H1 (cell line): ENCODE measurements around the gene RBBP6. TPM values are rescaled to one million over a fixed set of nuclear protein-coding genes. Genes with fewer than 3 reads are reported as not detected.

ENCODE experiments used
- BACH1 ChIP-seq: IDR thresholded peaks from 2 replicates; pipeline ENCODE4 v1.6.1; 2012; ENCODE audit warnings: low read length, improper control_type of control experiment
- CBX5 ChIP-seq: fragments of 300-800, 300-1000 bp; sonication (generic); IDR thresholded peaks from 2 replicates; pipeline ENCODE4 v1.7.1; 2016; ENCODE audit warnings: antibody characterized with exemption, low read length, low read depth
- CBX8 ChIP-seq: fragments of 300-800, 300-1000 bp; sonication (generic); IDR thresholded peaks from 2 replicates; pipeline ENCODE4 v1.7.1; 2016; ENCODE audit warnings: low read depth, low read length, borderline replicate concordance
- CHD2 ChIP-seq: IDR thresholded peaks from 2 replicates; pipeline ENCODE4 v1.6.1; 2012; ENCODE audit warnings: low read length, improper control_type of control experiment
- E2F6 ChIP-seq: IDR thresholded peaks from 2 replicates; pipeline ENCODE4 v1.6.1; 2012; ENCODE audit warnings: inconsistent platforms
- EP300 ChIP-seq, 2 experiments: IDR thresholded peaks; 1 replicate in 1 of 2; 2 replicates in 1 of 2; pipeline ENCODE4 v1.6.1; 2011 to 2012; ENCODE audit warnings: low read depth in 2 of 2, low read length in 2 of 2, mild to moderate bottlenecking in 2 of 2, borderline replicate concordance in 1 of 2, inconsistent platforms in 1 of 2, moderate library complexity in 1 of 2
- GABPA ChIP-seq: IDR thresholded peaks from 2 replicates; pipeline ENCODE4 v1.6.1; 2011; ENCODE audit warnings: mild to moderate bottlenecking, low read length, moderate library complexity, borderline replicate concordance; ENCODE audit not compliant: insufficient read depth
- HDAC2 ChIP-seq, 2 experiments: fragments of 300-600 bp in 1 of 2; sonication (generic) in 1 of 2; IDR thresholded peaks; 2 replicates each; pipeline ENCODE4 v1.6.1; 2011 to 2012; ENCODE audit warnings: low read depth in 2 of 2, low read length in 2 of 2, mild to moderate bottlenecking in 2 of 2, moderate library complexity in 2 of 2, borderline replicate concordance in 1 of 2, inconsistent platforms in 1 of 2
- JUND ChIP-seq: IDR thresholded peaks from 2 replicates; pipeline ENCODE4 v1.6.1; 2011; ENCODE audit warnings: mild to moderate bottlenecking, improper control_type of control experiment, low read length
- KDM4A ChIP-seq: IDR thresholded peaks from one replicate; pipeline ENCODE4 v1.7.1; 2012; ENCODE audit warnings: low read depth, mild to moderate bottlenecking, moderate library complexity, low read length, inconsistent platforms; ENCODE audit not compliant: severe bottlenecking
- MAFK ChIP-seq: IDR thresholded peaks from 2 replicates; pipeline ENCODE4 v1.6.1; 2012; ENCODE audit warnings: low read depth, mild to moderate bottlenecking, improper control_type of control experiment, low read length
- NRF1 ChIP-seq: IDR thresholded peaks from 2 replicates; pipeline ENCODE4 v1.6.1; 2011; ENCODE audit warnings: mild to moderate bottlenecking, low read depth, low read length, improper control_type of control experiment
- RFX5 ChIP-seq: IDR thresholded peaks from 2 replicates; pipeline ENCODE4 v1.6.1; 2011; ENCODE audit warnings: low read depth, low read length, improper control_type of control experiment, borderline replicate concordance
- RXRA ChIP-seq: IDR thresholded peaks from 2 replicates; pipeline ENCODE4 v1.6.1; 2011; ENCODE audit warnings: low read depth, mild to moderate bottlenecking, low read length, moderate library complexity; ENCODE audit not compliant: insufficient read depth
- SAP30 ChIP-seq: fragments of 300-600 bp; sonication (generic); IDR thresholded peaks from 2 replicates; pipeline ENCODE4 v1.7.1; 2012; ENCODE audit warnings: low read length, moderate library complexity, mild to moderate bottlenecking, inconsistent platforms; ENCODE audit not compliant: insufficient read depth, insufficient replicate concordance
- SIRT6 ChIP-seq: IDR thresholded peaks from one replicate; pipeline ENCODE4 v1.7.1; 2012; ENCODE audit warnings: low read length, inconsistent platforms
- TBP ChIP-seq: IDR thresholded peaks from 2 replicates; pipeline ENCODE4 v1.6.1; 2011; ENCODE audit warnings: low read depth, low read length, improper control_type of control experiment
- TCF12 ChIP-seq: IDR thresholded peaks from 2 replicates; pipeline ENCODE4 v1.6.1; 2011; ENCODE audit warnings: low read depth, mild to moderate bottlenecking, low read length
- TEAD4 ChIP-seq: IDR thresholded peaks from 2 replicates; pipeline ENCODE4 v1.6.1; 2012; ENCODE audit warnings: low read depth, low read length, inconsistent platforms, mixed read lengths
- USF2 ChIP-seq: IDR thresholded peaks from 2 replicates; pipeline ENCODE4 v1.6.1; 2011; ENCODE audit warnings: low read length, improper control_type of control experiment
- YY1 ChIP-seq: IDR thresholded peaks from 2 replicates; pipeline ENCODE4 v1.6.1; 2011; ENCODE audit warnings: low read depth, mild to moderate bottlenecking, low read length
- ZNF274 ChIP-seq: IDR thresholded peaks from 2 replicates; pipeline ENCODE4 v1.7.0; 2012; ENCODE audit warnings: low read length, borderline replicate concordance; ENCODE audit errors: extremely low read depth
- polyA plus RNA-seq, 7 experiments: library from polyadenylated mRNA; depleted of rRNA in 3 of 7; stranded (reverse) in 5 of 7; unstranded in 2 of 7; fragments of >200 nt in 5 of 7; fragments of 200-250 nt in 2 of 7; gene quantifications; 1 replicate in 5 of 7; 2 replicates in 1 of 7; 4 replicates in 1 of 7; pipeline versions ENCODE4 v1.2.1 to v1.2.3, GENCODE V29; 2011 to 2013; ENCODE audit warnings: missing spikeins in 2 of 7, mixed read lengths in 2 of 7
- total RNA-seq: library from RNA; stranded (reverse); fragmentation: NEBNext Ultra II Directional; extraction: Animal tissue kit (Norgen Biotek cat#: 25700); gene quantifications from 2 replicates; pipeline ENCODE4 v1.2.1, GENCODE V29; 2021

Gene RBBP6
- total and polyA plus RNA-seq, 2 of the 8 experiments (the other 6 are each of a cell fraction or from before 2014, with no cell fraction given) = 22.5 to 54.5 TPM

- TF ChIP-seq USF2 = peak; percentile 95
- TF ChIP-seq EP300 (IDR thresholded peaks at IDR 0.05; ENCODE audit: borderline replicate concordance in 1 of 2, low read depth in 2 of 2, low read length in 2 of 2) = peak; percentile 9 to 89; a peak in 2 of 3 replicates
- TF ChIP-seq RFX5 = no peak
- 0 out of 2 replicates have a peak, but pooled peaks have one; percentile 19 for TF ChIP-seq GABPA
- TF ChIP-seq BACH1 = no peak
- no peak for TF ChIP-seq NRF1
- no peak for TF ChIP-seq RXRA
- no peak for TF ChIP-seq TCF12
- no peak for TF ChIP-seq TEAD4
- peak; percentile 37 for TF ChIP-seq KDM4A
- TF ChIP-seq SIRT6 = no peak
- no peak for TF ChIP-seq CBX8
- no peak for TF ChIP-seq CBX5
- TF ChIP-seq HDAC2 (IDR thresholded peaks at IDR 0.05; ENCODE audit: borderline replicate concordance in 1 of 2, low read depth in 2 of 2, low read length in 2 of 2) = 0 out of 4 replicates have a peak, but pooled peaks of 1 of the 2 experiments have one; percentile 92
- peak; percentile 91 for TF ChIP-seq TBP
- TF ChIP-seq JUND = peak; percentile 90
- no peak for TF ChIP-seq MAFK
- no peak for TF ChIP-seq ZNF274
- peak; percentile 50; the same call in 1 of the 2 replicates for TF ChIP-seq E2F6
- TF ChIP-seq SAP30 = no peak
- 0 out of 2 replicates have a peak, but pooled peaks have one; percentile 34 for TF ChIP-seq CHD2
- peak; percentile 93 for TF ChIP-seq YY1
Observed at GRCh38 chr16:24539295-24539849, at the start of gene RBBP6 (continued).
